ENCODE measurements around the gene NNAT.
"Not testable (repeated sequence)": the region's sequence is repeated elsewhere in the genome, so short reads cannot be mapped to it uniquely, and the experiment has no call there.

Gene NNAT

DNA sequence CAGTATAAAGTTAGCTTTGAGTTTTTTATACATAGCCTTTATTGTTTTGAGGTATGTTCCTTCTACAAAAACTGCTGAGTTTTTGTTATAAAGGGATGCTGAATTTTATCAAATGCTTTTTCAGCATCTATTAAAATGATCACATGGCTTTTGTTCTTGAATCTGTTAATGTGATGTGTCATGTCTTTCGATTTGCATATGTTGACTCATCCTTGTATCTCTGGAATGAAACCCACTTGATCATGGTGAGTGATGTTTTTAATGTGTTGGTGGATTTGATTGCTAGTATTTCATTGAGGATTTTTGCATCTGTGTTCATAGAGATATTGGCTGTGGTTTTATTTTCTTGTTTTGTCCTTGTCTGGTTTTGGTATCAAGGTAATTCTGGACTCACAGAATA is 31.4 kb downstream of the NNAT start:
- Histone ChIP-seq H3K36me3 (ENCODE audit: control insufficient read depth, insufficient read depth, low read length) (no peaks in the 10 kb centered on the region), H3K4me3 (replicated peaks; ENCODE audit: low read depth, low read length) (no peak overlapping the region), H3K27me3 (replicated peaks; ENCODE audit: control insufficient read depth, insufficient read depth, low read length) (no peaks in the 10 kb centered on the region)
- no peak for TF ChIP-seq CTCF (IDR thresholded peaks at IDR 0.05; ENCODE audit: insufficient read depth, low read length, poor library complexity, severe bottlenecking)
- no peak for DNase-seq (ENCODE audit: extremely low read depth, insufficient read length)

GRCh38 chr20:37554721-37555298 is 33.8 kb downstream of the NNAT start:
- H3K4me3 ChIP-seq (replicated peaks; ENCODE audit: low read depth, low read length); H3K27me3 ChIP-seq (replicated peaks; ENCODE audit: control insufficient read depth, insufficient read depth, low read length); DNase-seq (ENCODE audit: extremely low read depth, insufficient read length); H3K36me3 ChIP-seq (ENCODE audit: control insufficient read depth, insufficient read depth, low read length): not testable (repeated sequence)

- TF ChIP-seq CTCF (IDR thresholded peaks at IDR 0.05; ENCODE audit: insufficient read depth, low read length, poor library complexity, severe bottlenecking) = no peak
These were observed 35.5 kb downstream of the NNAT start for GRCh38 chr20:37556538-37556937.

GRCh38 chr20:37558306-37558705 is 37.3 kb downstream of the NNAT start:
- no peak for DNase-seq (ENCODE audit: extremely low read depth, insufficient read length)
- no peaks in the 10 kb centered on the region for H3K36me3 ChIP-seq (ENCODE audit: control insufficient read depth, insufficient read depth, low read length)

More at GRCh38 chr20:37556538-37556937, 35.5 kb downstream of the NNAT start:
- Histone ChIP-seq H3K4me3 (replicated peaks; ENCODE audit: low read depth, low read length) (no peak overlapping the region), H3K27me3 (replicated peaks; ENCODE audit: control insufficient read depth, insufficient read depth, low read length) (no peaks in the 10 kb centered on the region), H3K36me3 (ENCODE audit: control insufficient read depth, insufficient read depth, low read length) (no peaks in the 10 kb centered on the region)
- DNase-seq (ENCODE audit: extremely low read depth, insufficient read length) = no peak

DNA sequence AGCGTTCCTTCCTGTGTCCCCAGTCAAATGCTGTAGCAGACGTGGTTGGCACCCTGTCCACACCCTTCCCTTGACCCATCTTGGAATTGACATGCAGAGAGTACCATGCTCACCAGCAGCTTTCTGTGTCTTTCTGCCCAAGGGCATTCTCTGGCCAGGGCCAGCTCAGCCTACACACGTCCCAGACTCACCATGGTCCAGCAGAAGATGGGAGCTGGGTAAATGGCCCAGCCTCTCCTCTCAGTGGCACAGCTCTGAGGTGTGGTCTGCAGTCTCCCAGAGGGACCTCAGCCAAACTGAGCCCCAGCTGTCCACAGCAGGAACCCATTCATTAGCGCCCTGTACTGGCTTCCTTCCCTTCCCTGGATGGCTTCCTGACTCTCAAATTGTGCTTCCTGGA is 37.7 kb downstream of the NNAT start:
- no peaks in the 10 kb centered on the region for H3K36me3 ChIP-seq (ENCODE audit: control insufficient read depth, insufficient read depth, low read length)
- H3K4me3 ChIP-seq (replicated peaks; ENCODE audit: low read depth, low read length) = no peak overlapping the region
- TF ChIP-seq CTCF (IDR thresholded peaks at IDR 0.05; ENCODE audit: insufficient read depth, low read length, poor library complexity, severe bottlenecking) = no peak
- H3K27me3 ChIP-seq (replicated peaks; ENCODE audit: control insufficient read depth, insufficient read depth, low read length) = no peaks in the 10 kb centered on the region; the same call in none of the 2 replicates
- DNase-seq (ENCODE audit: extremely low read depth, insufficient read length) = no peak

More at GRCh38 chr20:37558306-37558705, 37.3 kb downstream of the NNAT start:
- TF ChIP-seq CTCF (IDR thresholded peaks at IDR 0.05; ENCODE audit: insufficient read depth, low read length, poor library complexity, severe bottlenecking) = no peak
- no peak overlapping the region for H3K4me3 ChIP-seq (replicated peaks; ENCODE audit: low read depth, low read length)
- no peaks in the 10 kb centered on the region; the same call in 1 of the 2 replicates for H3K27me3 ChIP-seq (replicated peaks; ENCODE audit: control insufficient read depth, insufficient read depth, low read length)

- Histone ChIP-seq H3K4me3 (replicated peaks; ENCODE audit: low read depth, low read length) (no peak overlapping the region), H3K36me3 (ENCODE audit: control insufficient read depth, insufficient read depth, low read length) (no peaks in the 10 kb centered on the region), H3K27me3 (replicated peaks; ENCODE audit: control insufficient read depth, insufficient read depth, low read length) (no peaks in the 10 kb centered on the region; the same call in none of the 2 replicates)
- TF ChIP-seq CTCF (IDR thresholded peaks at IDR 0.05; ENCODE audit: insufficient read depth, low read length, poor library complexity, severe bottlenecking) = no peak
- DNase-seq (ENCODE audit: extremely low read depth, insufficient read length) = no peak
These were observed 38.4 kb downstream of the NNAT start for GRCh38 chr20:37559312-37560027.
